ENCODE data around the gene GRHL3.

Gene GRHL3

GRCh38 chr1:24293392-24294227, 25.5 kb upstream of the GRHL3 start:
- DNase-seq, result no peak

GRCh38 chr1:24294228-24294672, 24.9 kb upstream of the GRHL3 start:
- DNase-seq, result no peak

GRCh38 chr1:24294716-24295371, 24.3 kb upstream of the GRHL3 start:
- no peak for DNase-seq

GRCh38 chr1:24295535-24295934, 23.6 kb upstream of the GRHL3 start:
- no peak for DNase-seq

GRCh38 chr1:24297187-24297851, 21.8 kb upstream of the GRHL3 start:
- DNase-seq, result no peak

- no peak for DNase-seq
Measured at GRCh38 chr1:24297852-24298232, 21.3 kb upstream of the GRHL3 start.

GRCh38 chr1:24298606-24299005, 20.6 kb upstream of the GRHL3 start:
- DNase-seq, result no peak

- no peak for DNase-seq
Measured at GRCh38 chr1:24299901-24300300, 19.3 kb upstream of the GRHL3 start.

GRCh38 chr1:24300971-24301784, 18.0 kb upstream of the GRHL3 start:
- DNase-seq, result no peak

GRCh38 chr1:24301785-24302175, 17.4 kb upstream of the GRHL3 start:
- no peak for DNase-seq

- DNase-seq, result no peak
Measured at GRCh38 chr1:24302209-24302611, 16.9 kb upstream of the GRHL3 start.

GRCh38 chr1:24303600-24303999, 15.6 kb upstream of the GRHL3 start:
- no peak for DNase-seq

GRCh38 chr1:24304763-24305162, 14.4 kb upstream of the GRHL3 start:
- no peak for DNase-seq

- DNase-seq, result no peak
Measured at GRCh38 chr1:24308365-24309015, 10.7 kb upstream of the GRHL3 start.

- no peak for DNase-seq
Measured at GRCh38 chr1:24309762-24310485, 9.2 kb upstream of the GRHL3 start.

- DNase-seq, result no peak
Measured at GRCh38 chr1:24311234-24311633, 7.9 kb upstream of the GRHL3 start.

GRCh38 chr1:24311741-24312140, 7.4 kb upstream of the GRHL3 start:
- DNase-seq, result no peak

- no peak for DNase-seq
Measured at GRCh38 chr1:24315391-24315790, 3.8 kb upstream of the GRHL3 start.

- no peak for DNase-seq
Measured at GRCh38 chr1:24316645-24317044, 2.5 kb upstream of the GRHL3 start.

- DNase-seq, result no peak
Measured at GRCh38 chr1:24317081-24317480, 2.1 kb upstream of the GRHL3 start.

GRCh38 chr1:24317956-24318614, 1.1 kb upstream of the GRHL3 start:
- DNase-seq, result no peak

All from NCI-H1048 (cell line).